CD4-positive, alpha-beta T cell treated with Interferon gamma for 1 hour (primary cell): ENCODE data around the gene DIAPH2.
"Not testable (repeated sequence)": the region's sequence is repeated elsewhere in the genome, so short reads cannot be mapped to it uniquely, and the experiment has no call there.

Experiments used
- DNase-seq: peaks from one replicate; pipeline ENCODE4 v3.0.0-alpha.2; 2020

The DIAPH2 gene

GRCh38 chrX:96684339-96685209 is at the start of gene DIAPH2:
Gene DIAPH2, plus strand, starts transcription at chrX:96684842.
- peak; percentile 83 for DNase-seq

DNA sequence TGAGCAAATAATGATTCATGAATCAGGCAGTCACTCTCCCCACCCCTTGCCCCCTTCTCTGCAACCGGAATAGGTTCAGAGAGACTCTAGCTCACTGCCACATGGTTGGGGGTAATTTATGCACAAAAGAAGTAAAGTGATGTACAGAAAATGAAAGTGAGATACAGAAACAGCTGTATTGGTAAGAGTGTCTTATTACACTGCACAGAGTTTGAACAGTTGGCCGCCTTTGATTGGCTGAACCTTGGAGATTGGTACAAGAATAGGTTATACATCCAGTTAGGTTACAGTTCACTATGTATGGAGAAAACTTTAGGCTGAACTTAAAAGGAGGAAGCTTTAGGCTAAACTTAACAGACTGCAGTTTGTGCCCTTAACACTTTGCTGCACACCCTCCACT is 34.6 kb upstream of the DIAPH2 start:
- DNase-seq, result no peak

DNA sequence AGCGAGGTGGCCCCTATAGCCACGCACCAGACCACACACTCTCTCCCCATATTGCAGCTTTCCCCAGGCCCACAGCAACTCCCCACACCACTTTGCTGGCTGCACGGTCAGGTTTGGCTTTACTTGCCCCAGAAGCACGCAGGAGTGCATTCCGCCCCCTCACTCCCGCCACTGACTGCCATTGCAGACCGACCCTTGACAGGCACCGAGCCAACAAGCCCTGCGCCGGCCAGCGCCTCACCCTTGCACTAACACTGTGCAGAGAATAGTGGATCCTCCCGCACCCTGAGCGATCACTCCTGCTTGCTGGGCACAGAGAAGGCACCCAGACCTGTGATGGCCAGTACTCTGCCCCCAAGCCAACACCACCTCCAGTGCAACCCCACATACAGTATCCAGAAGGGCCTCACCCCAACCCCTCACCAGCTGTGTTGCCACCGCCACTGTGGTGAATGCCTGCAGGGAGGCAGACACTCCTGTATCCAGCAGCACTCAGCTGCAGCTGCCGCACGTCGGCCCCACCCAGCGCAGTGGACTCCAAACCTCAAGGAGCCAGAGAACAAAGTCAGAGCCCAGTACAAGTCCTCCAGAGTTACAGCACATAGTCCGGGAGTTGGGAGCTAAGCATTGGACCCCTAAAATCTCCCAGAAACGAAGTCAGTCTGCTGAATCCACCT is 28.6 kb upstream of the DIAPH2 start:
- no peak for DNase-seq

DNA sequence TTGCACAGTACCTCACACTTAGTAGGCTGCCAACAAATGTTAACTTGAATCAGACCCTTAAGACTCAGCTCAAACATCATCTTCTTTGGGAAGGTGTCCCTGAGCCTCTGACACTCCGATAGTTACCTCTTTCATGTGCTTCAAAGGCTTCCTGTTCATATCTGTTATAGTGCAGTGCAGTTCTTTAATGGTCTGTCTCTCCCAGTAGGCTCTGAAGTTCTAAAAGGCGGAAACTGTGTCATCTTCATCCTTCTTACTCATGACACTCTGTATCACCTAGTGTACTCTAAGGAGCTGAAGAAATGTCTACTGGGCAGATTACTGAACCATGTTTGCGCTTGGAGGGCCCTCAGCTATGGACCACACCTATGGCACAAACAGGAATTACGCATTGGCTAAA is 2.1 kb upstream of the DIAPH2 start:
- DNase-seq, result no peak

DNA sequence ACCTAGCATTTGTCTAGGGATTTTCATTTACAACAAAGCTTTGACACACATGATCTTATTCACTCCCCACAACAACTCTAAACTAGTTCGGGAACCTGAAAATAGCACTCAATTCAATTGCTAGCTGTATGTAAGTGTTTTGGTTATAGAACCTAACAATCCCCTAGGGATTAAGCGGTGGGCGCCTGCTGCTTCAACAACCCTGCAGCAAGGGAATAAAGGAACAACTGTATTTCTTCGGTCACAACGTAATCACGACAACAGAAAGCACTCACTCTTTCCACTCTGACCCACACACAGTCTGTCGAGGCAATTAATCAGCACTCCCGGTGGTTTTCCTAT is 674 bp upstream of the DIAPH2 start:
- no peak for DNase-seq

GRCh38 chrX:96685210-96686099 is 813 bp downstream of the DIAPH2 start:
- DNase-seq, result peak; percentile 23

- DNase-seq, result no peak
These were observed 3.1 kb downstream of the DIAPH2 start for GRCh38 chrX:96687776-96688175.

DNA sequence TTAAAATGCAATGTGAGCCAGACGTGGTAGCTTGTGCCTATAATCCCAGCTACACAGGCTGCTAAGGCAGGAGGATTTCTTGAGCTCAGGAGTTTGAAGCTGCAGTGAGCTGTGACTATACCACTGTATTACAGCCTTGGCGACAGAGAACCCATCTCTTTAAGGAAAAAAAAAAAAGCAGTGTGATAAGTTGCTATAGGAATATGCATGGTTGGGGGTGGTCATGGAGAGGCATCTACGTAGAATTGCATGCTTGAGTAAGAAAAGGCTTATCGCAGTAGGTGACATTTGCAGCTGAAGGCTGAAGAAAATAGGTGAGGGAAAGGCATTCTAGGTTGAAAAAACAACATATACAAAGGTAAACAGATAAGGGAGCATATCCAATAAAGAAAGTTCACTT is 4.1 kb downstream of the DIAPH2 start:
- DNase-seq, result no peak

DNA sequence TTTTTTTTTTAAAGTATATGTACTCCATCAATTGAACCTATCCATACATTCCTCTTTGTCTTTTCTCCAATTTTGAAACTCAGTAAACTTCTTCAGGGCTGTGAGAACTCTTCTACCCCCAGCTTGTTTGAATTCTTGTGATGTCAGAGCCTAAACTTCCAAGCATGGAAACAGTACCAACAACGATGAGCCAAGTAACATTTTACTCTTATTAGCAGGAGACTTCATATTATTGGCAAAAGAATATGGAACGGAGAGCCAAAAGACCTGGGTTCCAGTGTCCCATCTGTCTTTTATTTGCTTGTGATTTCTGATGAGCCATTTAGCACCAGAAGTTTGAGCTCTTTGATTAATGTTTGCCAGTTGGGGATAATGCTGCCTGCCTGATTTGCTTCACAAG is 5.3 kb downstream of the DIAPH2 start:
- no peak for DNase-seq

- DNase-seq, result no peak
These were observed 7.8 kb downstream of the DIAPH2 start for GRCh38 chrX:96692454-96692853.

- DNase-seq, result no peak
These were observed 8.2 kb downstream of the DIAPH2 start for GRCh38 chrX:96692890-96693289.

- DNase-seq, result no peak
These were observed 8.8 kb downstream of the DIAPH2 start for GRCh38 chrX:96693407-96693806.

GRCh38 chrX:96696462-96696861 is 11.8 kb downstream of the DIAPH2 start:
- no peak for DNase-seq

DNA sequence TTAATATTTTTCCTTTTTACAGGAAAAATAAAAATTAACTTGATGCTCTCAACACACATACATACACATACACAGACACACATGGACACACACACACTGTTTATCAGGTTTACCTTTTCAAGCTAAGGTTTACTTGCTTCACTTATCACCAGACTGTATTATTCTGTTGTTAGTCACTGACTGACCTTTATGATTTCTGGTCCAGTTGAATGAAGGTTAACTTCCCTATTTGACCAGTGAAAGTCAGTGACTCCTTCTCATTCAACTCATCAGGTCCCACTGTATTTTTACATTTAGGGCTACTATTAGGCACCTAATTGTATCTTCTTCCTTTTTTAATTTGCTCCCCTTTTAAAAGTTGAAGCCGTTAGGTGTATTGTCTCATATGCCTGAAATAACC is 16.0 kb downstream of the DIAPH2 start:
- DNase-seq, result no peak

- DNase-seq, result no peak
These were observed 18.7 kb downstream of the DIAPH2 start for GRCh38 chrX:96703379-96703778.

DNA sequence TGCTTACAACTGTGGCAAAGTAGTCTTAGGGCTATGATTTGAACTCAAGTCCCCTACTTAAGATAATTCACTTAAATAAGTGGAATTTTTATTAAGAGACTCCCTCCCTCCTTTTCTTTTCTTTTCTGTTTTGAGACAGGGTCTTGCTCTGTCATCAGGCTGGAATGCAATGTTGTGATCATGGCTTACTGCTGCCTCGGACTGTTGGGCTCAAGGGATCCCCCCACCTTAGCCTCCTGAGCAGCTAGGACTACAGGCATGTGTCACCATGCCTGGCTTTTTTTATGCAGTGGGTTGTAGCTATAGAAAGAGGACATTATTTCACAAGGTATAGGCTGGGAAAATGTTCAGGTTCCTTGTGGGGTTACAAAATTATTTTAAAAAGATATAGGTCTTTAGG is 19.2 kb downstream of the DIAPH2 start:
- DNase-seq, result no peak

DNA sequence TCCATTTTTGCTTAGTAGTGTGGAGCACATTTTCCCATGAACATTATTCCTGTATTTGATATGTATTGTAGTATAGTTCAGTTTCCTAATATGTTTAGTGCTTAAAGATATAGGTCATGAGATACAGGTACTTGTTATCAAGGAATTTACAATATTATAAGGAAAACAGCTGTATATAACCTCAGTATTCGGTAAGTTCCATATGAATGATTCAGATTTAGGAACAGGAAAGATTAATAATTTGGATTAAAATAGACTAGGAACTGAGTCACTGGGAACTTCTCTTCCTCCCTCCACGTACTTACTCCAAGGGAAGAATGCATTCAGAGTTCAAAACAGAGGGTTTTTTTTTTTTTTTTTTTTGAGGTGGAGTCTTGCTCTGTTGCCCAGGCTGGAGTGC is 20.0 kb downstream of the DIAPH2 start:
- DNase-seq, result no peak

- DNase-seq, result no peak
These were observed 21.3 kb downstream of the DIAPH2 start for GRCh38 chrX:96705905-96706304.

DNA sequence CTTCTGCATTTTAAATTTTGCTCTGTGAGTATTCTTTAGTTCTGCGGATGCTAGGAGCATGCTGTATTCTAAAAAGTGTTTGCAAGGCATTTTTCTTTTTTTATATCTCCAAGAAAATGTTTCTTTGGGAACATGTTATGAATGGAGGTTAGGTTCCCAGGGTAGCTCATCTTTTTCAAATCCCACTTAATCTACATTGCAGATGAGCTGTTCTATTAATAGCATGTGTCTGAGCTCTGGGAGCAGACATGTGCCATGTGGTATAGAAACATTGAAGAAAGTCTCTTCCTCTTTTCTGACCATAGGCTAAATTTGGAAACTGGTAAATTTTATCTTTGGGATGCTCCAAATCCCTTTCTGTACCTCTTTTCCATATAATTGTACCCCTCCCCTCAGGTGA is 23.2 kb downstream of the DIAPH2 start:
- no peak for DNase-seq

DNA sequence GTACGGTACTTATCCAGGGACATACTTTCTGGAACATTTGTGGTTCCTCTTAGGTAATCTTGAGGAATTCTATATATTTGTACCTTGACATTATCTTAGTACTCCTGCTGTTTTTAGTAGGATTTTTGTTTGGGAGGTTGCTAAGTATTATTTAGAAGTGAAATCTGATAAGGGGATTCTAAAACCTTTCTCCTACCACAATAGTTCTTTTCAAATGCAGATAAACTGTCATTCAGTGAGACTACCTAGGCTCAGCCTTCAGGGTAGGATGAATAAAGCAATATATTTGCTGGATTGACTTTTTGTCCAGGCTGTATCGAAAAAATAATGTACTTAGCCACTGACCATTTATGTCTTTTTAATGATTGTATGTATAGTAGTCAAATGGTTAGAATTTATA is 25.4 kb downstream of the DIAPH2 start:
- no peak for DNase-seq

GRCh38 chrX:96713303-96713702 is 28.7 kb downstream of the DIAPH2 start:
- no peak for DNase-seq

DNA sequence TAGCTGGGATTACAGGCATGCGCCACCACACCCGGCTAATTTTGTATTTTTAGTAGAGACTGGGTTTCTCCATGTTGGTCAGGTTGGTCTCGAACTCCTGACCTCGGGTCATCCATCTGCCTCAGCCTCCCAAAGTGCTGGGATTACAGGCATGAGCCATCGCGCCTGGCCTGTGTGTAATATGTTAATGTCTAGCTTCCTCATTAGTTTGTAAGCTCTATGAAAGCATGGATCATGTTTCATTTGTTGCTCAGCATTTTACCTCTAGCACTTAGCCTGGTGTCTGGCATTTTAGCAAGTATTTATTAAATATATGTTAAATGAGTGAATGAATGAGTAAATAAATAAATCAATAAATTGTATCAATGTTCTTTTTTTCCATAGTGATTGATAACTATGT is 29.8 kb downstream of the DIAPH2 start:
- not testable (repeated sequence) for DNase-seq

GRCh38 chrX:96715481-96715880 is 30.8 kb downstream of the DIAPH2 start:
- DNase-seq, result no peak
